Adrenal gland (tissue), 12 donors: ENCODE data around the gene KLHL26. TPM values are rescaled to one million over a fixed set of nuclear protein-coding genes. Genes with fewer than 3 reads are reported as not detected.

ENCODE experiments used
- DNase-seq, 7 donors: peaks; one replicate each; pipeline ENCODE4 v3.0.0-alpha.2; 2019 to 2020
- H3K27ac ChIP-seq, 5 donors: fragments of 200-600 bp; sonication (generic) in 4 of 5; 1 replicate in 3 of 5; 2 replicates in 2 of 5; pipeline versions ENCODE4 v1.5.1 to v1.8.0; 2016 to 2020; ENCODE audit warnings: mild to moderate bottlenecking in 1 of 5
- H3K27me3 ChIP-seq: fragments of 200-600 bp; 2 replicates; pipeline ENCODE4 v1.8.0; 2021
- H3K36me3 ChIP-seq, 2 donors: fragments of 200-600 bp; replicated peaks in 1 of 2; 1 replicate in 1 of 2; 2 replicates in 1 of 2; pipeline versions ENCODE4 v1.5.1 to v1.8.0; 2018 to 2022
- H3K4me1 ChIP-seq, 2 donors: fragments of 200-600 bp; replicated peaks in 1 of 2; 1 replicate in 1 of 2; 2 replicates in 1 of 2; pipeline versions ENCODE4 v1.5.1 to v1.8.0; 2018 to 2021
- H3K4me3 ChIP-seq, 4 donors: fragments of 200-600 bp; sonication (generic) in 3 of 4; one replicate each; pipeline ENCODE4 v1.5.1; 2016 to 2018
- H3K9me3 ChIP-seq, 3 donors: fragments of 200-600 bp; sonication (generic) in 1 of 3; replicated peaks in 1 of 3; 1 replicate in 2 of 3; 2 replicates in 1 of 3; pipeline versions ENCODE4 v1.5.1 to v1.8.0; 2016 to 2021
- CTCF ChIP-seq, 6 experiments: fragments of 450-650 bp in 4 of 6; fragments of 200-600 bp in 2 of 6; sonication (generic) in 1 of 6; IDR thresholded peaks; 1 replicate in 5 of 6; 2 replicates in 1 of 6; pipeline versions ENCODE4 v1.5.1 to v1.8.0; 2016 to 2021; ENCODE audit warnings: antibody characterized with exemption in 6 of 6, mild to moderate bottlenecking in 2 of 6, moderate library complexity in 1 of 6
- POLR2A ChIP-seq, 2 donors: fragments of 450-650 bp; IDR thresholded peaks; one replicate each; pipeline ENCODE4 v1.6.1; 2017; ENCODE audit warnings: antibody characterized with exemption in 2 of 2, mild to moderate bottlenecking in 2 of 2, moderate library complexity in 1 of 2
- WGBS, 4 donors: extraction: QIAGEN DNeasy Blood & Tissue Kit in 2 of 4; methylation state at CpG; one replicate each; pipeline versions ENCODE4 v1.1.5 to v1.1.7; 2013 to 2017; 5-methylcytosine and 5-hydroxymethylcytosine counted together
- intact Hi-C, 2 donors: fragments of 100-400 bp; cut with DNase I; formaldehyde crosslinking; loops; one replicate each; pipeline versions ENCODE4 v1.14.1 to v1.15.0; 2022 to 2023
- polyA plus RNA-seq, 3 donors: library from polyadenylated mRNA; stranded (reverse); fragments of 200-250 nt in 2 of 3; fragments of 350-450 nt in 1 of 3; fragmentation: Illumina TruSeq in 1 of 3; extraction: RNeasy Lipid Tissue Mini Kit (QIAGEN cat#74804) in 1 of 3; gene quantifications; one replicate each; pipeline ENCODE4 v1.2.3, GENCODE V29; 2013 to 2014
- total RNA-seq, 9 donors: library from RNA; depleted of rRNA in 4 of 9; stranded (reverse); fragments of >200 nt in 4 of 9; fragments of 120-200 nt in 1 of 9; fragmentation: NEBNext Ultra II Directional in 1 of 9; extraction: Animal tissue kit (Norgen Biotek cat#: 25700) in 1 of 9; gene quantifications; one replicate each; pipeline versions ENCODE4 v1.1.0 to v1.2.4, GENCODE V29; 2013 to 2023
- donor health status: healthy with polysubstance abuse.
- donor health status: Bipolar disorder and iron deficiency.
- donor health status: DM: yes; HTN: yes; CAD: no.
- donor health status: DM: no; HTN: no; CAD: no.
- donor health status: DM: no; HTN: no; CAD: no.
- donor health status: DM: yes; HTN: yes; CAD: no.

KLHL26 gene
- total and polyA plus RNA-seq, 12 donors: 1.4 to 15.2 (median 8.2) TPM

DNA sequence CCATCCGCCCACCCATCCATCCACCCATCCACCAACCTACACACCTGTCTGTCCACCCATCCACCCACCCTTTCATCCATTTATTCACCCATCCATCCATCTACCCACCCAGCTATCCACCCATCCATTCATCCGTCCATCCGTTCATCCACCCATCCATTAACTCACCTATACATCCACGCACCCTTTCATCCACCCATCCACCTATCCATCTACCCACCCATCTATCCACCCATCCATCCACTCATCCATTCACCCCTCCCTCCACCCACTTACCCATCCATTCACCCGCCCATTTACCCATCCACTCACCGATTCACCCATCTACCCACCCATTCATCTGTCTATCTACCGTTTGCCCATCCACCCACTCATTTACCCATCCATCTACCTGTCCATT lies 17.6 kb downstream of the KLHL26 start:
- Histone ChIP-seq H3K4me1 (peaks cover 0 to 41% of the 10 kb centered on the region in 2 donors), H3K9me3 (no peaks in the 10 kb centered on the region), H3K4me3 (no peak overlapping the region), H3K27me3 (no peaks in the 10 kb centered on the region), H3K36me3 (no peaks in the 10 kb centered on the region), H3K27ac (no peak overlapping the region)
- TF ChIP-seq POLR2A (IDR thresholded peaks at IDR 0.05) (no peak), CTCF (IDR thresholded peaks at IDR 0.05) (no peak)
- 95 to 98% (median 97%) methylated on average over 7 of the region's 7 CpGs for WGBS, 4 donors
- no peak for DNase-seq
- intact Hi-C loops: no loop called here

GRCh38 chr19:18655173-18655844 lies 18.5 kb downstream of the KLHL26 start:
- no peak for DNase-seq
- Histone ChIP-seq H3K4me3 (no peak overlapping the region), H3K9me3 (no peaks in the 10 kb centered on the region), H3K27ac (peak overlapping the region in 1 of 5 donors; percentile 99), H3K36me3 (no peaks in the 10 kb centered on the region), H3K4me1 (peaks cover 4 to 49% of the 10 kb centered on the region in 2 donors), H3K27me3 (no peaks in the 10 kb centered on the region)
- intact Hi-C loops: no loop called here
- 89 to 98% (median 96%) methylated on average over 7 to 13 of the region's 13 CpGs for whole genome bisulfite sequencing, 4 donors
- TF ChIP-seq POLR2A (IDR thresholded peaks at IDR 0.05) (no peak), CTCF (IDR thresholded peaks at IDR 0.05) (no peak)

- WGBS, 4 donors: 41 to 71% (median 48%) methylated on average over 6 to 19 of the region's 19 CpGs
- DNase-seq: peak in 6 of 7 donors; percentile 51 to 74 (median 66)
- intact Hi-C loops: no loop called here
- H3K36me3 ChIP-seq: no peaks in the 10 kb centered on the region
- no peaks in the 10 kb centered on the region for H3K9me3 ChIP-seq
- no peaks in the 10 kb centered on the region for H3K27me3 ChIP-seq
- no peak for TF ChIP-seq CTCF (IDR thresholded peaks at IDR 0.05)
- no peak for TF ChIP-seq POLR2A (IDR thresholded peaks at IDR 0.05)
- peak overlapping the region in 2 of 5 donors; percentile 30 to 99 for H3K27ac ChIP-seq
- no peak overlapping the region for H3K4me3 ChIP-seq
- peaks cover 4 to 50% of the 10 kb centered on the region in 2 donors for H3K4me1 ChIP-seq
These were observed 19.7 kb downstream of the KLHL26 start for GRCh38 chr19:18656337-18657086.

DNA sequence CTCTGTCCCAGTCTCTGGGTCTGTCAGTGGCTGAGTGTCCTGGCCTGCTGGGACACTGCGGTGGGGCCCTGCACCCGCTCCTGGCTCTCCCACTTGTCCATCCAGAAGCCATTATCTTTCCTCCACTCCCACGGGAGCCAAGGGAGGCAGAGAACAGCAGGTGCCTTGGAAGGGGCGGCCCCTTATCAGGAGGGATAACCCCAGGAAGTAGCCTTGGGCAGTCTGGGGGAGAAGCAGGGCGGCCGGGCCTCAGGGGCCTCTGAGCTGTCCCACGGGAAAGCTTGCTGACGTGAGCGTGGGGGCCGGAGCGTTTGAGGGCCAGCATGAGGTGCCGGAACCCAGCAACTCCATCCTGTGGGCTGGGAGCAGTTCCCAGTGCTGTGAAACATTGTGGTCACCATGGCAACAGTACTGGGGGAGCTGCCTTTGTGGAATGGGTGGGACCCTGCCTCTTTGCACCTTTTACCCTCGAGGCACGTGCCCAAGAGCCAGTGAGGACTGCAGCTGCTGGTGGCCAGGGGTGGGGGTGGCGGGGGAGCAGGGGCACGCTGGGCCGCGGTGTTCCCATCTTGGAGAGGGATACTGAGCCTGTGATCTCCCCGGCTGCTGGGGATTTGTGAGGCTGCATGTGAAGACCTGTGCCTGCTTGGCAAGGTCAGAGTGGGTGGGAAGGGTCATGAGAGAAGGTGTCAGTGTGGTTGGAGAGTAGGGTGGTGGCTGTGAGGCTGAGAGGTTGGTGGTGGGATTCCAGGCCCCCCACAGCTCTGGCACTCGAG lies 20.9 kb downstream of the KLHL26 start:
- WGBS, 4 donors: 61 to 76% (median 66%) methylated on average over 7 to 20 of the region's 20 CpGs
- DNase-seq: peak in 5 of 7 donors; percentile 51 to 81 (median 66)

More for the DNA sequence above, 20.9 kb downstream of the KLHL26 start:
- no peaks in the 10 kb centered on the region for H3K27me3 ChIP-seq
- TF ChIP-seq CTCF (IDR thresholded peaks at IDR 0.05): no peak
- TF ChIP-seq POLR2A (IDR thresholded peaks at IDR 0.05): no peak
- H3K9me3 ChIP-seq: no peaks in the 10 kb centered on the region
- intact Hi-C loops: no loop called here
- no peaks in the 10 kb centered on the region for H3K36me3 ChIP-seq
- no peak overlapping the region for H3K4me3 ChIP-seq
- peaks cover 4 to 50% of the 10 kb centered on the region in 2 donors for H3K4me1 ChIP-seq
- H3K27ac ChIP-seq: peak overlapping the region in 4 of 5 donors; percentile 36 to 99 (median 90)
